Keratinocyte (primary cell): ENCODE data around the gene OR10K1. TPM values are rescaled to one million over a fixed set of nuclear protein-coding genes. Genes with fewer than 3 reads are reported as not detected.

Experiments
- DNase-seq: peaks from one replicate; pipeline ENCODE4 v3.0.0-alpha.2; 2011; ENCODE audit warnings: low read depth, missing footprints, low spot score
- FAIRE-seq: peaks from 2 replicates; lab custom pipeline; 2011; peaks lifted over from hg19 to GRCh38; lab: Jason Lieb, UNC
- H2AFZ ChIP-seq: 2 replicates; pipeline ENCODE4 v1.6.0; 2012; ENCODE audit warnings: low read length, control low read depth, inconsistent platforms; ENCODE audit not compliant: control insufficient read depth
- H3K27ac ChIP-seq: 2 replicates; pipeline ENCODE4 v1.5.1; 2011; ENCODE audit warnings: low read length; ENCODE audit not compliant: control insufficient read depth, insufficient read depth
- H3K27me3 ChIP-seq: 3 replicates; pipeline ENCODE4 v1.6.0; 2011; ENCODE audit warnings: low read length; ENCODE audit not compliant: control insufficient read depth, insufficient read depth; ENCODE audit errors: extremely low read depth
- H3K36me3 ChIP-seq, 2 experiments: 2 replicates in 1 of 2; 3 replicates in 1 of 2; pipeline ENCODE4 v1.5.1; 2011; ENCODE audit warnings: low read length in 2 of 2, mild to moderate bottlenecking in 1 of 2; ENCODE audit not compliant: control insufficient read depth in 2 of 2, insufficient read depth in 2 of 2; ENCODE audit errors: extremely low read depth in 1 of 2
- H3K4me1 ChIP-seq: 3 replicates; pipeline ENCODE4 v1.5.1; 2011; ENCODE audit warnings: low read length; ENCODE audit not compliant: control insufficient read depth, insufficient read depth; ENCODE audit errors: extremely low read depth
- H3K4me2 ChIP-seq: 3 replicates; pipeline ENCODE4 v1.6.0; 2011; ENCODE audit warnings: low read depth, low read length; ENCODE audit not compliant: control insufficient read depth, insufficient read depth; ENCODE audit errors: extremely low read depth
- H3K4me3 ChIP-seq, 3 experiments: fragments of 200-600 bp in 1 of 3; sonication (generic) in 1 of 3; 2 replicates in 2 of 3; 3 replicates in 1 of 3; pipeline ENCODE4 v1.5.1; 2011 to 2016; ENCODE audit warnings: low read length in 3 of 3, mild to moderate bottlenecking in 3 of 3, control low read depth in 2 of 3, inconsistent platforms in 1 of 3, low read depth in 1 of 3, mixed read lengths in 1 of 3, mixed run types in 1 of 3, moderate library complexity in 1 of 3; ENCODE audit not compliant: control insufficient read depth in 2 of 3, insufficient read depth in 2 of 3; ENCODE audit errors: extremely low read depth in 1 of 3
- H3K79me2 ChIP-seq: 2 replicates; pipeline ENCODE4 v1.6.0; 2012; ENCODE audit warnings: low read length; ENCODE audit not compliant: control insufficient read depth, insufficient read depth
- H3K9ac ChIP-seq: 3 replicates; pipeline ENCODE4 v1.6.0; 2011; ENCODE audit warnings: low read length; ENCODE audit not compliant: control insufficient read depth, insufficient read depth; ENCODE audit errors: extremely low read depth
- H3K9me1 ChIP-seq: 3 replicates; pipeline ENCODE4 v1.6.0; 2011; ENCODE audit warnings: low read length; ENCODE audit not compliant: control insufficient read depth, insufficient read depth; ENCODE audit errors: extremely low read depth
- H3K9me3 ChIP-seq: 2 replicates; pipeline ENCODE4 v1.5.1; 2012; ENCODE audit warnings: low read depth, low read length; ENCODE audit not compliant: control insufficient read depth
- H4K20me1 ChIP-seq: 3 replicates; pipeline ENCODE4 v1.6.0; 2011; ENCODE audit warnings: low read length; ENCODE audit not compliant: control insufficient read depth, insufficient read depth; ENCODE audit errors: extremely low read depth
- CTCF ChIP-seq, 3 experiments: IDR thresholded peaks in 1 of 3; conservative IDR thresholded peaks in 1 of 3; optimal IDR thresholded peaks in 1 of 3; 2 replicates in 2 of 3; 3 replicates in 1 of 3; pipeline versions ENCODE3 to v1.5.1; 2011; ENCODE audit warnings: low read length in 3 of 3, mild to moderate bottlenecking in 3 of 3, moderate library complexity in 2 of 3, control low read depth in 1 of 3, inconsistent platforms in 1 of 3; ENCODE audit not compliant: insufficient read depth in 2 of 3; ENCODE audit errors: extremely low read depth in 1 of 3
- EZH2 ChIP-seq: IDR thresholded peaks from one replicate; pipeline ENCODE4 v1.6.1; 2012; ENCODE audit warnings: inconsistent platforms, mild to moderate bottlenecking, low read length, moderate library complexity
- dilution Hi-C: fragments of 300-500 bp; cut with MboI; formaldehyde crosslinking; loops from one replicate; pipeline ENCODE4 v1.7.0; 2020; ENCODE audit warnings: low sequenced_read_pairs; ENCODE audit not compliant: extremely low pct_ligation_motif_present
- polyA plus RNA-seq, 5 experiments: library from polyadenylated mRNA; depleted of rRNA in 3 of 5; stranded (reverse) in 3 of 5; stranded (forward) in 1 of 5; unstranded in 1 of 5; fragments of >200 nt; gene quantifications; 1 replicate in 1 of 5; 2 replicates in 3 of 5; 3 replicates in 1 of 5; pipeline versions ENCODE4 v1.2.1 to v1.2.3, GENCODE V29; 2011 to 2012; ENCODE audit warnings: missing spikeins in 2 of 5, low read depth in 1 of 5, low replicate concordance in 1 of 5

Gene OR10K1
- polyA plus RNA-seq, 1 donor (not counting 4 experiments of a cell fraction or from before 2014, with no cell fraction given), result not detected

GRCh38 chr1:158516966-158517365 lies 55.3 kb downstream of the OR10K1 start:
- Histone ChIP-seq H3K4me1 (no peaks in the 10 kb centered on the region), H3K9ac (no peak overlapping the region), H3K9me3 (no peaks in the 10 kb centered on the region), H3K27ac (no peak overlapping the region), H4K20me1 (no peaks in the 10 kb centered on the region), H3K4me2 (no peak overlapping the region), H3K36me3 (no peaks in the 10 kb centered on the region), H3K4me3 (no peak overlapping the region), H3K79me2 (no peaks in the 10 kb centered on the region), H2AFZ (no peak overlapping the region), H3K9me1 (no peaks in the 10 kb centered on the region), H3K27me3 (no peaks in the 10 kb centered on the region)
- dilution Hi-C loops, result no loop called here
- TF ChIP-seq EZH2, result no peak
- TF ChIP-seq CTCF (optimal IDR thresholded peaks at IDR 0.05 in 1 of 3, IDR thresholded peaks at IDR 0.05 in 1 of 3, conservative IDR thresholded peaks at IDR 0.05 in 1 of 3; ENCODE audit: extremely low read depth in 1 of 3, insufficient read depth in 2 of 3, low read length in 3 of 3), result no peak
- DNase-seq (no peak), FAIRE-seq (no peak)

Other genes with a start within 250 kb of the OR10K1 start
- not detected in 3 replicates for gene CD1A, start 207.4 kb upstream of the OR10K1 start, polyA plus RNA-seq
- not detected in 3 replicates for gene CD1C, start 171.9 kb upstream of the OR10K1 start, polyA plus RNA-seq
- gene CD1B, start 130.3 kb upstream of the OR10K1 start, polyA plus RNA-seq, result not detected in 3 replicates
- not detected in 3 replicates for gene CD1E, start 107.9 kb upstream of the OR10K1 start, polyA plus RNA-seq
- not detected in 3 replicates for gene OR10T2, start 62.4 kb upstream of the OR10K1 start, polyA plus RNA-seq
- gene OR10K2, start 35.6 kb upstream of the OR10K1 start, polyA plus RNA-seq, result not detected in 3 replicates
- gene OR10R2, start 10.4 kb downstream of the OR10K1 start, polyA plus RNA-seq, result not detected in 3 replicates
- not detected in 3 replicates for gene OR6Y1, start 92.6 kb downstream of the OR10K1 start, polyA plus RNA-seq
- not detected in 3 replicates for gene OR6P1, start 108.7 kb downstream of the OR10K1 start, polyA plus RNA-seq
- not detected in 3 replicates for gene OR10X1, start 118.1 kb downstream of the OR10K1 start, polyA plus RNA-seq
- not detected in 3 replicates for gene OR10Z1, start 143.4 kb downstream of the OR10K1 start, polyA plus RNA-seq
- gene SPTA1, start 224.9 kb downstream of the OR10K1 start, polyA plus RNA-seq, result not detected in 3 replicates
- gene OR6K2, start 238.8 kb downstream of the OR10K1 start, polyA plus RNA-seq, result not detected in 3 replicates